CD14-positive monocyte (primary cell): ENCODE measurements around the gene HIF1AN. TPM values are rescaled to one million over a fixed set of nuclear protein-coding genes. Genes with fewer than 3 reads are reported as not detected.

Source experiments
- DNase-seq, 3 donors: peaks; one replicate each; pipeline ENCODE4 v3.0.0-alpha.2; 2011 to 2022
- H2AFZ ChIP-seq: 2 replicates; pipeline ENCODE4 v1.6.0; 2012; ENCODE audit warnings: mild to moderate bottlenecking, low read depth, low read length, inconsistent platforms; ENCODE audit not compliant: insufficient read depth, poor library complexity, severe bottlenecking
- H3K27ac ChIP-seq, 2 donors: 1 replicate in 1 of 2; 2 replicates in 1 of 2; pipeline ENCODE4 v1.5.1; 2012 to 2013; ENCODE audit warnings: low read length in 2 of 2, control low read depth in 1 of 2, inconsistent platforms in 1 of 2, low read depth in 1 of 2, mild to moderate bottlenecking in 1 of 2
- H3K27me3 ChIP-seq, 2 donors: one replicate each; pipeline versions ENCODE4 v1.6.0 to v1.6.1; 2011 to 2013; ENCODE audit warnings: low read length in 2 of 2; ENCODE audit not compliant: control insufficient read depth in 2 of 2, insufficient read depth in 2 of 2
- H3K36me3 ChIP-seq, 2 donors: replicated peaks in 1 of 2; 1 replicate in 1 of 2; 2 replicates in 1 of 2; pipeline versions ENCODE4 v1.5.1 to v1.6.1; 2012 to 2013; ENCODE audit warnings: low read length in 2 of 2, control low read depth in 1 of 2, inconsistent platforms in 1 of 2, mild to moderate bottlenecking in 1 of 2; ENCODE audit not compliant: insufficient read depth in 2 of 2, control insufficient read depth in 1 of 2
- H3K4me1 ChIP-seq, 2 donors: 1 replicate in 1 of 2; 2 replicates in 1 of 2; pipeline versions ENCODE4 v1.5.1 to v1.6.1; 2012 to 2013; ENCODE audit warnings: low read length in 2 of 2, control low read depth in 1 of 2, inconsistent platforms in 1 of 2, mild to moderate bottlenecking in 1 of 2, moderate library complexity in 1 of 2; ENCODE audit not compliant: insufficient read depth in 2 of 2, control insufficient read depth in 1 of 2
- H3K4me2 ChIP-seq: replicated peaks from 2 replicates; pipeline ENCODE3; 2012; ENCODE audit warnings: low read length, moderate library complexity, mild to moderate bottlenecking; ENCODE audit not compliant: poor library complexity, severe bottlenecking; ENCODE audit errors: extremely low read depth
- H3K4me3 ChIP-seq, 3 experiments: fragments of 200-600 bp in 1 of 3; sonication (generic) in 1 of 3; replicated peaks in 1 of 3; 1 replicate in 2 of 3; 2 replicates in 1 of 3; pipeline ENCODE4 v1.5.1; 2011 to 2013; ENCODE audit warnings: low read length in 3 of 3, mild to moderate bottlenecking in 3 of 3, control low read depth in 2 of 3, low read depth in 2 of 3, inconsistent platforms in 1 of 3, moderate library complexity in 1 of 3
- H3K79me2 ChIP-seq: 2 replicates; pipeline ENCODE4 v1.6.0; 2012; ENCODE audit warnings: mild to moderate bottlenecking, control low read depth, inconsistent platforms, low read length, moderate library complexity; ENCODE audit not compliant: insufficient read depth
- H3K9ac ChIP-seq: 2 replicates; pipeline ENCODE4 v1.6.0; 2017; ENCODE audit warnings: low read length, mild to moderate bottlenecking; ENCODE audit not compliant: insufficient read depth, poor library complexity, severe bottlenecking
- H3K9me3 ChIP-seq, 2 donors: replicated peaks in 1 of 2; 1 replicate in 1 of 2; 2 replicates in 1 of 2; pipeline versions ENCODE4 v1.5.1 to v1.6.1; 2012 to 2013; ENCODE audit warnings: low read length in 2 of 2, control low read depth in 1 of 2; ENCODE audit not compliant: control insufficient read depth in 1 of 2, insufficient read depth in 1 of 2
- H4K20me1 ChIP-seq: 2 replicates; pipeline ENCODE4 v1.6.0; 2012; ENCODE audit warnings: mild to moderate bottlenecking, low read length, control low read depth, moderate library complexity; ENCODE audit not compliant: insufficient read depth
- H3K27ac Mint-ChIP-seq, 7 donors: one replicate each; pipeline ENCODE4 v1.8.0; 2020; ENCODE audit warnings: mild to moderate bottlenecking in 7 of 7, mixed read lengths in 7 of 7, moderate library complexity in 6 of 7, inconsistent platforms in 2 of 7
- H3K27me3 Mint-ChIP-seq, 3 donors: one replicate each; pipeline ENCODE4 v1.8.0; 2021 to 2022; ENCODE audit warnings: low read depth in 3 of 3, mild to moderate bottlenecking in 3 of 3, mixed read lengths in 3 of 3, moderate library complexity in 3 of 3, inconsistent platforms in 1 of 3
- H3K36me3 Mint-ChIP-seq, 2 donors: one replicate each; pipeline ENCODE4 v1.8.0; 2020; ENCODE audit warnings: mixed read lengths in 2 of 2, inconsistent platforms in 1 of 2, mild to moderate bottlenecking in 1 of 2
- H3K4me1 Mint-ChIP-seq: one replicate; pipeline ENCODE4 v1.8.0; 2020; ENCODE audit warnings: mild to moderate bottlenecking, mixed read lengths
- H3K4me3 Mint-ChIP-seq, 2 donors: one replicate each; pipeline ENCODE4 v1.8.0; 2020; ENCODE audit warnings: mild to moderate bottlenecking in 2 of 2, mixed read lengths in 2 of 2, moderate library complexity in 1 of 2
- H3K9me3 Mint-ChIP-seq, 7 donors: one replicate each; pipeline ENCODE4 v1.8.0; 2020 to 2022; ENCODE audit warnings: mixed read lengths in 7 of 7, mild to moderate bottlenecking in 6 of 7, moderate library complexity in 6 of 7, inconsistent platforms in 2 of 7
- WGBS: methylation state at CpG from one replicate; pipeline ENCODE4 v1.1.5; 2013; ENCODE audit warnings: missing lambda C conversion rate; ENCODE audit not compliant: insufficient coverage; 5-methylcytosine and 5-hydroxymethylcytosine counted together
- intact Hi-C, 2 donors: fragments of 100-400 bp; cut with micrococcal nuclease; formaldehyde crosslinking; loops; one replicate each; pipeline versions ENCODE4 v1.15.0 to v1.15.1; 2023
- polyA plus RNA-seq, 3 donors: library from polyadenylated mRNA; depleted of rRNA in 1 of 3; unstranded in 2 of 3; stranded (reverse) in 1 of 3; fragments of 300-500 nt in 2 of 3; fragments of >200 nt in 1 of 3; fragmentation: Illumina TruSeq in 2 of 3; gene quantifications; 1 replicate in 2 of 3; 2 replicates in 1 of 3; pipeline ENCODE4 v1.2.3, GENCODE V29; 2012 to 2021
- TF ChIP-seq, protein P1 (sequence below): fragments of 200-600 bp; IDR thresholded peaks from one replicate; pipeline ENCODE4 v1.8.0; 2022; ENCODE audit warnings: antibody characterized with exemption, mild to moderate bottlenecking

Gene HIF1AN
- polyA plus RNA-seq, 3 donors = 8.5 to 25.3 (median 17.2) TPM

DNA sequence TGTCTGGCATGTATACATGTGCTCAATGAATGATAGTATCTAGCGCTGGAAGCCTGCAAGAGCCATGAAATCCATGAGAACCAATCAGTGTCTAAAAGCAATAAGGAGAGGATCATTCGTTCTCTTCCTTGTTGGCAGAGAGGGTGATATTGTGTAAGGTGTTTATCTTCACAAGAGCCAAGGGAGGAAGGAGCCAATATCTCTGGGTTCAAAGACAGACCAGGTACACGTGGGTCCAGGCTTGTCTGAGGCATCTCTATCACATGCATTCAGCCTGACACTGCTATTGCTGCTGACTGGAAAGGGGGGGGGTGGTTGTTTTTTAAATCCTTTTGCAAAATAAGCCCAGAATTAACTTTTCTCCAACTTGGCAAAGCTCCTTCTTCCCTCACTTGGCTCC is 20.1 kb upstream of the HIF1AN start:
- Mint-ChIP-seq H3K4me1 (peaks cover 19% of the 10 kb centered on the region), H3K36me3 (peaks cover 31 to 44% of the 10 kb centered on the region in 2 donors), H3K27ac (no peak overlapping the region), H3K9me3 (peaks cover 0 to 7% (median 0%) of the 10 kb centered on the region in 7 donors), H3K4me3 (no peak overlapping the region), H3K27me3 (peaks cover 15 to 22% (median 21%) of the 10 kb centered on the region in 3 donors)
- Histone ChIP-seq H4K20me1 (peaks cover 4% of the 10 kb centered on the region), H3K27me3 (peaks cover 16 to 18% of the 10 kb centered on the region in 2 donors), H3K9me3 (peaks cover 0 to 13% of the 10 kb centered on the region in 2 donors), H2AFZ (no peak overlapping the region), H3K9ac (no peak overlapping the region), H3K4me1 (peaks cover 15 to 20% of the 10 kb centered on the region in 2 donors), H3K27ac (no peak overlapping the region), H3K36me3 (peaks cover 6 to 16% of the 10 kb centered on the region in 2 donors), H3K4me3 (no peak overlapping the region), H3K4me2 (no peak overlapping the region), H3K79me2 (no peaks in the 10 kb centered on the region)
- no peak for DNase-seq
- WGBS = 100% methylated on average over 2 of the region's 3 CpGs
- intact Hi-C loops = loop anchor here in 1 of 2 donors (5.0 kb wide), 1 partner anchor 73 kb away; no protein-coding TSS in a partner anchor
- TF ChIP-seq, protein P1, sequence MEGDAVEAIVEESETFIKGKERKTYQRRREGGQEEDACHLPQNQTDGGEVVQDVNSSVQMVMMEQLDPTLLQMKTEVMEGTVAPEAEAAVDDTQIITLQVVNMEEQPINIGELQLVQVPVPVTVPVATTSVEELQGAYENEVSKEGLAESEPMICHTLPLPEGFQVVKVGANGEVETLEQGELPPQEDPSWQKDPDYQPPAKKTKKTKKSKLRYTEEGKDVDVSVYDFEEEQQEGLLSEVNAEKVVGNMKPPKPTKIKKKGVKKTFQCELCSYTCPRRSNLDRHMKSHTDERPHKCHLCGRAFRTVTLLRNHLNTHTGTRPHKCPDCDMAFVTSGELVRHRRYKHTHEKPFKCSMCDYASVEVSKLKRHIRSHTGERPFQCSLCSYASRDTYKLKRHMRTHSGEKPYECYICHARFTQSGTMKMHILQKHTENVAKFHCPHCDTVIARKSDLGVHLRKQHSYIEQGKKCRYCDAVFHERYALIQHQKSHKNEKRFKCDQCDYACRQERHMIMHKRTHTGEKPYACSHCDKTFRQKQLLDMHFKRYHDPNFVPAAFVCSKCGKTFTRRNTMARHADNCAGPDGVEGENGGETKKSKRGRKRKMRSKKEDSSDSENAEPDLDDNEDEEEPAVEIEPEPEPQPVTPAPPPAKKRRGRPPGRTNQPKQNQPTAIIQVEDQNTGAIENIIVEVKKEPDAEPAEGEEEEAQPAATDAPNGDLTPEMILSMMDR = no peak

DNA sequence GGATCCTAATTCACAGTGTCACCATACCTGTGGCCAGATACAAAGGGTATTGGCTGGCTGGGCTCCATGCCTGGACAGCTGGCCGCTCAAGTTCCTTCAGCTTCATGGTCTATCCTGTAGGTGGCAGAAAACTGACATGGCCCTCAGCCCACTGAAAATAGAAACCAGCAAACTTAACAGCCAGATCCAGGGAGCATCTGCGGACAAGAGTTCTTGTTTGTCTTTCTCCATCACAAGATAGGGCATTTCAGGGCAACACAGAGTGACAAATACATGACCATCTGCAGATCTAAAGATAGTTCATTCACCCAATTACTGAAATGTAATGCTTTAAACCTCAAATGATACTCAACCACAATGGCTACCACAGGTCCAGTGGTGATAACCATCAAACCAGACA is 18.9 kb upstream of the HIF1AN start:
- Histone ChIP-seq H3K4me1 (peaks cover 5 to 10% of the 10 kb centered on the region in 2 donors), H3K36me3 (peaks cover 6 to 20% of the 10 kb centered on the region in 2 donors), H3K27me3 (peaks cover 16 to 18% of the 10 kb centered on the region in 2 donors), H3K27ac (no peak overlapping the region), H3K79me2 (no peaks in the 10 kb centered on the region), H3K9ac (no peak overlapping the region), H3K9me3 (peaks cover 0 to 13% of the 10 kb centered on the region in 2 donors), H3K4me2 (no peak overlapping the region), H2AFZ (no peak overlapping the region), H4K20me1 (peaks cover 4% of the 10 kb centered on the region), H3K4me3 (no peak overlapping the region)
- Mint-ChIP-seq H3K36me3 (peaks cover 36 to 47% of the 10 kb centered on the region in 2 donors), H3K27ac (no peak overlapping the region), H3K4me1 (peaks cover 12% of the 10 kb centered on the region), H3K27me3 (peaks cover 19 to 23% (median 22%) of the 10 kb centered on the region in 3 donors), H3K4me3 (no peak overlapping the region), H3K9me3 (peaks cover 0 to 7% (median 0%) of the 10 kb centered on the region in 7 donors)
- intact Hi-C loops = loop anchor here in 1 of 2 donors (5.0 kb wide), 1 partner anchor 75 kb away; no protein-coding TSS in a partner anchor
- TF ChIP-seq, protein P1 = no peak
- 100% methylated on average over 2 of the region's 2 CpGs for WGBS
- DNase-seq = no peak
